Activated CD4-positive, alpha-beta T cell treated with anti-CD3 and anti-CD28 coated beads for 48 hours (primary cell): ENCODE results near the gene IGF2BP3.
"Not testable (repeated sequence)": the region's sequence is repeated elsewhere in the genome, so short reads cannot be mapped to it uniquely, and the experiment has no call there.

ENCODE experiments used
- DNase-seq: peaks from one replicate; pipeline ENCODE4 v3.0.0-alpha.2; 2020

IGF2BP3 gene

GRCh38 chr7:23470330-23471105, at the start of gene IGF2BP3:
Gene IGF2BP3, minus strand, starts transcription at chr7:23470491. Its CDS starts 381 bp downstream, at chr7:23470110.
- DNase-seq = peak; percentile 62

- no peak for DNase-seq
These were observed 44.5 kb upstream of the IGF2BP3 start for GRCh38 chr7:23514755-23515154.

- not testable (repeated sequence) for DNase-seq
These were observed 43.5 kb upstream of the IGF2BP3 start for GRCh38 chr7:23513746-23514145.

- no peak for DNase-seq
These were observed 23.7 kb upstream of the IGF2BP3 start for GRCh38 chr7:23494009-23494408.

GRCh38 chr7:23491502-23491901, 21.2 kb upstream of the IGF2BP3 start:
- no peak for DNase-seq

GRCh38 chr7:23490357-23491135, 20.3 kb upstream of the IGF2BP3 start:
- peak; percentile 45 for DNase-seq

- DNase-seq = not testable (repeated sequence)
These were observed 18.4 kb upstream of the IGF2BP3 start for GRCh38 chr7:23488714-23489113.

GRCh38 chr7:23487670-23488069, 17.4 kb upstream of the IGF2BP3 start:
- DNase-seq = no peak

- no peak for DNase-seq
These were observed 15.9 kb upstream of the IGF2BP3 start for GRCh38 chr7:23486002-23486773.

GRCh38 chr7:23482686-23483085, 12.4 kb upstream of the IGF2BP3 start:
- DNase-seq = no peak

- no peak for DNase-seq
These were observed 7.9 kb upstream of the IGF2BP3 start for GRCh38 chr7:23477962-23478866.

GRCh38 chr7:23477157-23477499, 6.8 kb upstream of the IGF2BP3 start:
- no peak for DNase-seq

- DNase-seq = no peak
These were observed 6.2 kb upstream of the IGF2BP3 start for GRCh38 chr7:23476286-23477156.

- no peak for DNase-seq
These were observed 5.2 kb upstream of the IGF2BP3 start for GRCh38 chr7:23475576-23475839.

- DNase-seq = no peak
These were observed 4.7 kb upstream of the IGF2BP3 start for GRCh38 chr7:23474829-23475575.

GRCh38 chr7:23474094-23474828, 4.0 kb upstream of the IGF2BP3 start:
- DNase-seq = peak; percentile 93

- no peak for DNase-seq
These were observed 3.5 kb upstream of the IGF2BP3 start for GRCh38 chr7:23473844-23474093.

- no peak for DNase-seq
These were observed 2.9 kb upstream of the IGF2BP3 start for GRCh38 chr7:23472956-23473843.

GRCh38 chr7:23472556-23472955, 2.3 kb upstream of the IGF2BP3 start:
- DNase-seq = no peak
